Gastrocnemius medialis (tissue), 4 donors: ENCODE measurements around the gene H3-3A. TPM values are rescaled to one million over a fixed set of nuclear protein-coding genes. Genes with fewer than 3 reads are reported as not detected.

Experiments used
- ATAC-seq, 2 donors: fragments of 150-250 bp; one replicate each; pipeline ENCODE4 v1.9.1; 2016
- DNase-seq, 2 donors: peaks; one replicate each; pipeline ENCODE4 v3.0.0-alpha.2; 2019
- H3K27ac ChIP-seq, 4 donors: fragments of 200-600 bp; sonication (generic); 1 replicate in 1 of 4; 2 replicates in 3 of 4; pipeline ENCODE4 v1.5.1; 2016 to 2018; ENCODE audit warnings: mild to moderate bottlenecking in 2 of 4, moderate library complexity in 1 of 4
- H3K27me3 ChIP-seq, 3 donors: fragments of 200-600 bp; sonication (generic) in 2 of 3; 1 replicate in 1 of 3; 2 replicates in 2 of 3; pipeline versions ENCODE4 v1.5.1 to v1.6.0; 2016 to 2019; ENCODE audit warnings: mild to moderate bottlenecking in 1 of 3, moderate library complexity in 1 of 3
- H3K36me3 ChIP-seq, 2 donors: fragments of 200-600 bp; sonication (generic) in 1 of 2; one replicate each; pipeline ENCODE4 v1.5.1; 2017 to 2018
- H3K4me1 ChIP-seq, 2 donors: fragments of 200-600 bp; sonication (generic) in 1 of 2; one replicate each; pipeline ENCODE4 v1.5.1; 2016 to 2017; ENCODE audit warnings: mild to moderate bottlenecking in 2 of 2
- H3K4me3 ChIP-seq, 4 donors: fragments of 200-600 bp; sonication (generic) in 3 of 4; 1 replicate in 1 of 4; 2 replicates in 3 of 4; pipeline ENCODE4 v1.5.1; 2016 to 2019; ENCODE audit warnings: mild to moderate bottlenecking in 2 of 4
- H3K9me3 ChIP-seq, 3 donors: fragments of 200-600 bp; sonication (generic) in 2 of 3; 1 replicate in 1 of 3; 2 replicates in 2 of 3; pipeline ENCODE4 v1.5.1; 2016 to 2019
- CTCF ChIP-seq, 5 experiments: fragments of 450-650 bp in 3 of 5; fragments of 200-600 bp in 2 of 5; sonication (generic) in 2 of 5; IDR thresholded peaks in 4 of 5; conservative IDR thresholded peaks in 1 of 5; 1 replicate in 4 of 5; 2 replicates in 1 of 5; pipeline ENCODE4 v1.5.1; 2016 to 2019; ENCODE audit warnings: antibody characterized with exemption in 5 of 5, mild to moderate bottlenecking in 3 of 5, moderate library complexity in 3 of 5
- POLR2A ChIP-seq, 2 donors: fragments of 450-650 bp; IDR thresholded peaks; one replicate each; pipeline ENCODE4 v1.6.1; 2017; ENCODE audit warnings: antibody characterized with exemption in 2 of 2, mild to moderate bottlenecking in 2 of 2, moderate library complexity in 2 of 2
- in situ Hi-C, 4 donors: fragments of 200-750 bp; cut with MboI; loops; one replicate each; pipeline versions ENCODE4 v1.15.0 to v1.8.0; 2017; ENCODE audit warnings: low sequenced_read_pairs in 4 of 4
- intact Hi-C: fragments of 100-400 bp; cut with DNase I; formaldehyde crosslinking; loops from one replicate; pipeline ENCODE4 v1.15.1; 2023; ENCODE audit warnings: low total_unique reads
- total RNA-seq, 4 donors: library from RNA; depleted of rRNA; stranded (reverse); fragments of >200 nt; gene quantifications; one replicate each; pipeline versions ENCODE4 v1.1.0 to v1.2.3, GENCODE V29; 2016

The H3-3A gene
- total RNA-seq, 4 donors from 2014 or later, result 163 to 289 (median 191) TPM

- ATAC-seq (no peak), DNase-seq (no peak)
- Histone ChIP-seq H3K4me3 (no peak overlapping the region), H3K27ac (no peak overlapping the region), H3K9me3 (no peaks in the 10 kb centered on the region), H3K27me3 (no peaks in the 10 kb centered on the region), H3K4me1 (no peaks in the 10 kb centered on the region), H3K36me3 (no peaks in the 10 kb centered on the region)
- no peak for TF ChIP-seq POLR2A (IDR thresholded peaks at IDR 0.05)
- TF ChIP-seq CTCF (IDR thresholded peaks at IDR 0.05 in 4 of 5, conservative IDR thresholded peaks at IDR 0.05 in 1 of 5), result no peak
- intact Hi-C loops (no loop called here), in situ Hi-C loops (loop anchor here in 1 of 4 donors (5.0 kb wide), 1 partner anchor 52 kb away; no protein-coding TSS in a partner anchor)
These were observed 56.7 kb downstream of the H3-3A start for GRCh38 chr1:226119169-226119568.

GRCh38 chr1:226120398-226120797 lies 57.9 kb downstream of the H3-3A start:
- Histone ChIP-seq H3K9me3 (no peaks in the 10 kb centered on the region), H3K4me3 (no peak overlapping the region), H3K27me3 (no peaks in the 10 kb centered on the region), H3K27ac (no peak overlapping the region), H3K4me1 (no peaks in the 10 kb centered on the region), H3K36me3 (no peaks in the 10 kb centered on the region)
- intact Hi-C loops, result loop anchor here (5.0 kb wide), 3 partner anchors 38 to 123 kb away; partner anchors contain the start of genes ACBD3 and SDE2
- in situ Hi-C loops, result loop anchor here in 3 of 4 donors (5.0 to 10.0 kb wide), 3 partner anchors 56 to 77 kb away; partner anchors contain the start of gene H3-3A (in 1 of the 3)
- ATAC-seq (no peak), DNase-seq (no peak)
- TF ChIP-seq POLR2A (IDR thresholded peaks at IDR 0.05) (no peak), CTCF (IDR thresholded peaks at IDR 0.05 in 4 of 5, conservative IDR thresholded peaks at IDR 0.05 in 1 of 5) (no peak)

GRCh38 chr1:226121049-226121586 lies 58.6 kb downstream of the H3-3A start:
- TF ChIP-seq POLR2A (IDR thresholded peaks at IDR 0.05) (no peak), CTCF (IDR thresholded peaks at IDR 0.05 in 4 of 5, conservative IDR thresholded peaks at IDR 0.05 in 1 of 5) (no peak)
- in situ Hi-C loops (loop anchor here in 3 of 4 donors (5.0 to 10.0 kb wide), 3 partner anchors 56 to 76 kb away; partner anchors contain the start of gene H3-3A (in 1 of the 3)), intact Hi-C loops (loop anchor here (1.0 to 5.0 kb wide), 5 partner anchors 11 to 124 kb away; partner anchors contain the start of genes ACBD3 and SDE2)
- Histone ChIP-seq H3K27ac (peak overlapping the region in 3 of 4 donors; percentile 47 to 66 (median 66)), H3K4me1 (no peaks in the 10 kb centered on the region), H3K27me3 (no peaks in the 10 kb centered on the region), H3K36me3 (no peaks in the 10 kb centered on the region), H3K4me3 (peak overlapping the region; percentile 58 to 79 (median 69)), H3K9me3 (no peaks in the 10 kb centered on the region)
- no peak for DNase-seq
- ATAC-seq, result peak in 1 of 2 donors; percentile 2

Other genes starting within 250 kb of the H3-3A start
- gene TMEM63A, start 180.3 kb upstream of the H3-3A start, total RNA-seq, result 10 to 100 TPM in 2 of 4 donors, 1 to 10 TPM in 2; 6.3 to 19.5 (median 10.6) TPM
- under 1 TPM in 1 of 4 donors, not detected in 3; 0.97 TPM for gene LEFTY1, start 173.6 kb upstream of the H3-3A start, total RNA-seq
- 10 to 100 TPM; 31.9 to 50.3 (median 42.5) TPM for gene PYCR2, start 138.5 kb upstream of the H3-3A start, total RNA-seq
- under 1 TPM in 1 of 4 donors, not detected in 3; 0.20 TPM for gene LEFTY2, start 121.5 kb upstream of the H3-3A start, total RNA-seq
- 10 to 100 TPM; 20.1 to 30.0 (median 23.0) TPM for gene SDE2, start 63.4 kb upstream of the H3-3A start, total RNA-seq
- gene ACBD3, start 124.0 kb downstream of the H3-3A start, total RNA-seq, result 10 to 100 TPM; 31.1 to 43.9 (median 36.6) TPM
- not detected for gene MIXL1, start 160.9 kb downstream of the H3-3A start, total RNA-seq
- 1 to 10 TPM; 2.1 to 4.7 (median 2.8) TPM for gene LIN9, start 246.4 kb downstream of the H3-3A start, total RNA-seq